Mesenchymal stem cell (in vitro differentiated cells and primary cell): Measurements from ENCODE around the gene TLR3.
"Not testable (repeated sequence)": the region's sequence is repeated elsewhere in the genome, so short reads cannot be mapped to it uniquely, and the experiment has no call there.

ENCODE experiments used
- DNase-seq: peaks from one replicate; pipeline ENCODE4 v3.0.0-alpha.2; 2013
- H2AFZ ChIP-seq: one replicate; pipeline ENCODE4 v1.6.1; 2013; ENCODE audit warnings: low read depth, mild to moderate bottlenecking, control low read depth, inconsistent platforms, low read length, moderate library complexity
- H2AK5ac ChIP-seq: 2 replicates; pipeline ENCODE4 v1.6.1; 2013; ENCODE audit warnings: low read length, moderate library complexity, mild to moderate bottlenecking, inconsistent platforms; ENCODE audit not compliant: severe bottlenecking
- H2BK120ac ChIP-seq: one replicate; pipeline ENCODE4 v1.6.1; 2013; ENCODE audit warnings: low read depth, mild to moderate bottlenecking, inconsistent platforms, low read length, moderate library complexity
- H2BK12ac ChIP-seq, 2 experiments: one replicate each; pipeline ENCODE4 v1.6.1; 2013; ENCODE audit warnings: inconsistent platforms in 2 of 2, low read length in 2 of 2, mild to moderate bottlenecking in 2 of 2, moderate library complexity in 2 of 2, control low read depth in 1 of 2
- H2BK15ac ChIP-seq: one replicate; pipeline ENCODE4 v1.6.1; 2013; ENCODE audit warnings: mild to moderate bottlenecking, low read depth, inconsistent platforms; ENCODE audit not compliant: poor library complexity, severe bottlenecking
- H2BK5ac ChIP-seq: 2 replicates; pipeline ENCODE4 v1.6.1; 2013; ENCODE audit warnings: low read depth, mild to moderate bottlenecking, low read length, control low read depth, inconsistent platforms; ENCODE audit not compliant: poor library complexity, severe bottlenecking
- H3K14ac ChIP-seq, 2 experiments: one replicate each; pipeline ENCODE4 v1.6.1; 2013; ENCODE audit warnings: inconsistent platforms in 2 of 2, low read length in 2 of 2, control low read depth in 1 of 2, mild to moderate bottlenecking in 1 of 2, moderate library complexity in 1 of 2
- H3K18ac ChIP-seq, 2 experiments: one replicate each; pipeline ENCODE4 v1.6.1; 2013; ENCODE audit warnings: inconsistent platforms in 2 of 2, low read length in 2 of 2, control low read depth in 1 of 2, low read depth in 1 of 2, mild to moderate bottlenecking in 1 of 2
- H3K23ac ChIP-seq, 2 experiments: one replicate each; pipeline ENCODE4 v1.6.1; 2013; ENCODE audit warnings: inconsistent platforms in 2 of 2, low read length in 2 of 2, mild to moderate bottlenecking in 2 of 2, moderate library complexity in 2 of 2, control low read depth in 1 of 2
- H3K27ac ChIP-seq: 2 replicates; pipeline ENCODE4 v1.5.1; 2013; ENCODE audit warnings: mild to moderate bottlenecking, moderate library complexity, low read length, control low read depth, inconsistent platforms; ENCODE audit not compliant: poor library complexity, severe bottlenecking
- H3K27me3 ChIP-seq, 2 experiments: 2 replicates each; pipeline versions ENCODE4 v1.6.1 to v1.7.0; 2013; ENCODE audit warnings: low read length in 2 of 2, mild to moderate bottlenecking in 2 of 2, moderate library complexity in 2 of 2, control low read depth in 1 of 2, inconsistent platforms in 1 of 2; ENCODE audit not compliant: control insufficient read depth in 1 of 2, insufficient read depth in 1 of 2
- H3K36me3 ChIP-seq, 2 experiments: 2 replicates each; pipeline versions ENCODE4 v1.6.1 to v1.7.0; 2013; ENCODE audit warnings: low read length in 2 of 2, control low read depth in 1 of 2, inconsistent platforms in 1 of 2, low read depth in 1 of 2, mild to moderate bottlenecking in 1 of 2; ENCODE audit not compliant: insufficient read depth in 2 of 2, control insufficient read depth in 1 of 2
- H3K4ac ChIP-seq, 2 experiments: one replicate each; pipeline ENCODE4 v1.6.1; 2013; ENCODE audit warnings: inconsistent platforms in 2 of 2, low read length in 2 of 2, mild to moderate bottlenecking in 2 of 2, moderate library complexity in 2 of 2, control low read depth in 1 of 2, low read depth in 1 of 2
- H3K4me1 ChIP-seq: 2 replicates; pipeline ENCODE4 v1.6.1; 2013; ENCODE audit warnings: low read depth, low read length, control low read depth; ENCODE audit not compliant: control insufficient read depth, insufficient read depth
- H3K4me2 ChIP-seq: 2 replicates; pipeline ENCODE4 v1.6.1; 2013; ENCODE audit warnings: low read length, mild to moderate bottlenecking, inconsistent platforms; ENCODE audit not compliant: poor library complexity, severe bottlenecking
- H3K4me3 ChIP-seq, 2 experiments: 2 replicates each; pipeline versions ENCODE4 v1.5.1 to v1.7.0; 2013; ENCODE audit warnings: low read length in 2 of 2, mild to moderate bottlenecking in 2 of 2, control low read depth in 1 of 2, low read depth in 1 of 2; ENCODE audit not compliant: insufficient read depth in 1 of 2
- H3K79me1 ChIP-seq: replicated peaks from 2 replicates; pipeline ENCODE4 v1.6.1; 2013; ENCODE audit warnings: mild to moderate bottlenecking, control low read depth, low read length, inconsistent platforms; ENCODE audit not compliant: poor library complexity, severe bottlenecking
- H3K9ac ChIP-seq: 2 replicates; pipeline ENCODE4 v1.7.0; 2013; ENCODE audit warnings: mild to moderate bottlenecking, low read length, moderate library complexity
- H3K9me3 ChIP-seq: 2 replicates; pipeline ENCODE4 v1.7.0; 2013; ENCODE audit warnings: mild to moderate bottlenecking, low read length; ENCODE audit not compliant: control insufficient read depth
- H4K8ac ChIP-seq: one replicate; pipeline ENCODE4 v1.6.1; 2013; ENCODE audit warnings: inconsistent platforms, mild to moderate bottlenecking, low read length, moderate library complexity
- H4K91ac ChIP-seq: one replicate; pipeline ENCODE4 v1.6.1; 2013; ENCODE audit warnings: mild to moderate bottlenecking, low read length, inconsistent platforms
- WGBS: methylation state at CpG from one replicate; pipeline ENCODE4 v1.1.7; 2013; ENCODE audit warnings: mixed read lengths; 5-methylcytosine and 5-hydroxymethylcytosine counted together

Gene TLR3

DNA sequence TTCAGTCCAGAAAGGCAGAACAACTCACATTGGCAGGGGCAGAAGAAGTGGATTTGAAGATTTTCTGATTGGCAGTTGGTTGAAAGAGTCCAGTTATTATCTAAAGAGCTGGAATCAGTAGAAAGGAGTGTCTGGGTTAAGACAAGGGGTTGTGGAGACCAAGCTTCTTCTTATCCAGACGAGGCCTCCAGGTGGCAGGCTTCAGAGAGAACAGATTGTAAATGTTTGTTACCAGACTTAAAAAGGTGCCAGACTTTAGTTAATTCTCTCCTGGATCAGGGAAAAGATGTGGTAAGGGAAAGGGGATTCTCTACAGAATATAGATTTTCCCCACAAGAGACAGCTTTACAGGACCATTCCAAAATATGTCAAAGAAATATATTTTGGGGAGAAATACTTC is 36.7 kb upstream of the TLR3 start:
- H3K27me3 ChIP-seq, result peaks cover 7 to 19% of the 10 kb centered on the region in 2 experiments
- H3K4me1 ChIP-seq, result peaks cover 6% of the 10 kb centered on the region
- no peak overlapping the region for H3K14ac ChIP-seq
- no peak overlapping the region for H2BK15ac ChIP-seq
- no peak overlapping the region for H3K9ac ChIP-seq
- H4K91ac ChIP-seq, result no peak overlapping the region
- H3K27ac ChIP-seq, result no peak overlapping the region
- H3K23ac ChIP-seq, result no peak overlapping the region
- H3K18ac ChIP-seq, result no peak overlapping the region
- peaks cover 5% of the 10 kb centered on the region for H3K9me3 ChIP-seq
- H3K79me1 ChIP-seq, result no peaks in the 10 kb centered on the region
- no peak overlapping the region for H2AK5ac ChIP-seq
- no peak overlapping the region for H4K8ac ChIP-seq
- no peak overlapping the region for H3K4me3 ChIP-seq
- H2BK5ac ChIP-seq, result no peak overlapping the region
- H2BK120ac ChIP-seq, result no peak overlapping the region
- no peak overlapping the region for H3K4me2 ChIP-seq
- DNase-seq, result no peak
- no peaks in the 10 kb centered on the region for H3K36me3 ChIP-seq
- H2BK12ac ChIP-seq, result no peak overlapping the region
- H3K4ac ChIP-seq, result no peak overlapping the region
- WGBS, result 14% methylated on average over 1 of the region's 1 CpG
- H2AFZ ChIP-seq, result no peak overlapping the region

DNA sequence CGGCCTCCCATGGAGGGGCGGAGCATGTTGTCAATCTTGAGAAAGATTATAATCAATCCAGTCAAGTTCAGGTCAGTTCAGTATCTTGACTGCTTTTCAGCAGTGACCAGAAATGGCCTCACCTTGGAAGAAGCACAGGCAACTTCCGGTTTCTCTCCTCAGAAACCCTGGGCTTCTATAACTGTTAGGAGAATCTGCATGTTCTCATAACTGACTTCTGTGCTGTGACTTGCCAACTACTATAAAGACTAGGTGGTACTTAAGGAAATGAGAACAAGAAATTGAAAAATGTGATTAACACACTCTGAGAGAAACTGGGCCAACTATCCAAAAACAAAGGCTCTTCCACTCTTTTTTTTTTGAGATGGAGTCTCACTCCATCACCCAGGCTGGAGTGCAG is 35.9 kb upstream of the TLR3 start:
- no peak overlapping the region for H3K4ac ChIP-seq
- no peak overlapping the region for H3K9ac ChIP-seq
- no peak overlapping the region for H3K4me3 ChIP-seq
- no peak for DNase-seq
- H3K4me1 ChIP-seq, result peaks cover 6% of the 10 kb centered on the region
- no peak overlapping the region for H2AK5ac ChIP-seq
- no peak overlapping the region for H4K8ac ChIP-seq
- H3K4me2 ChIP-seq, result no peak overlapping the region
- no peaks in the 10 kb centered on the region for H3K79me1 ChIP-seq
- no peak overlapping the region for H2BK5ac ChIP-seq
- H2BK15ac ChIP-seq, result no peak overlapping the region
- WGBS, result 94% methylated on average over 3 of the region's 3 CpGs
- no peak overlapping the region for H2BK120ac ChIP-seq
- no peaks in the 10 kb centered on the region for H3K36me3 ChIP-seq
- H3K27ac ChIP-seq, result no peak overlapping the region
- no peak overlapping the region for H3K18ac ChIP-seq
- H2BK12ac ChIP-seq, result no peak overlapping the region
- no peak overlapping the region for H3K23ac ChIP-seq
- no peak overlapping the region for H4K91ac ChIP-seq
- H3K9me3 ChIP-seq, result no peaks in the 10 kb centered on the region
- H3K14ac ChIP-seq, result no peak overlapping the region
- H3K27me3 ChIP-seq, result peaks cover 14 to 19% of the 10 kb centered on the region in 2 experiments
- H2AFZ ChIP-seq, result no peak overlapping the region

DNA sequence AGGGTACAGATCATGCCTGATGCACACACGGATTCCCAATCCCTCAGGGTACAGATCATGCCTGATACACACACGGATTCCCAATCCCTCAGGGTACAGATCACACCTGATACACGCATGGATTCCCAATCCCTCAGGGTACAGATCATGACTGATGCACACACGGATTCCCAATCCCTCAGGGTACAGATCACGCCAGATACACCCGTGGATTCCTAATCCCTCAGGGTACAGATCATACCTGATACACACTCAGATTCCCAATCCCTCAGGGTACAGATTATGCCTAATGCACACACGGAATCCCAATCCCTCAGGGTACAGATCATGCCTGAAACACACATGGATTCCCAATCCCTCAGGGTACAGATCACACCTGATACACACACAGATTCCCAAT is 34.3 kb upstream of the TLR3 start:
- not testable (repeated sequence) for H2BK15ac ChIP-seq, H4K8ac ChIP-seq

DNA sequence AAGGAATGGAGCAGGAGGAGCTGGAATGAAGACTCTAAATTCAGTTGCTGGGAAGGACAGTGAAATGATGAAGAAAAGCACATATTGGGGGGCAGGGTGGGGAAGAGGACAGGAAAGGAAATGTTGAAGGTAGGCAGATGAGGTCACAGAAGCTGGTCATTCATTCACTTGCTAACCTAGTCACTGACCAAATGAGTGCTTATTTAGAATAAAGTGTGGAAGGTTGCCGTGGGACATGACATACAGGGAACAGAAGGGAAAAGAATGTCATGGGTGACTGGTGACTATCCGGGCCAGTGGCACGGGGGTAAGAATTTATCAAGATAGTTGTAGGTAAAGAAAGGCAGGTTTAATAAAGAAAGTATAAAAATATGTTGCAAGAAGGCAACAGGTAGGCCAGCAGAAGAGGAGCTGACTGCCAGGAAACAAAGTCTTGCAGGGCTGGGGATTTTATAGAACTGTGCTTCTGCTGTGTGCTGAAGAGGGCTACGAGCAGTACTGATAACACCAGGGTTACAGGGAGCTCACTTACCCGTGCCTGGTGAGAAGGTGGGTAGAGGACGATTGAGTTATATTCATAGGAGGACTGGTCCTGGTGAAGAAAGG is 31.9 kb upstream of the TLR3 start:
- H3K79me1 ChIP-seq, result no peaks in the 10 kb centered on the region
- no peaks in the 10 kb centered on the region for H3K4me1 ChIP-seq
- H3K4ac ChIP-seq, result no peak overlapping the region
- H3K18ac ChIP-seq, result no peak overlapping the region
- no peak overlapping the region for H2BK15ac ChIP-seq
- H4K8ac ChIP-seq, result no peak overlapping the region
- H3K23ac ChIP-seq, result no peak overlapping the region
- peaks cover 6 to 27% of the 10 kb centered on the region in 2 experiments for H3K27me3 ChIP-seq
- 81% methylated on average over 5 of the region's 6 CpGs for WGBS
- no peak overlapping the region for H3K4me3 ChIP-seq
- H3K9me3 ChIP-seq, result no peaks in the 10 kb centered on the region
- H2BK12ac ChIP-seq, result no peak overlapping the region
- H2AFZ ChIP-seq, result no peak overlapping the region
- no peak overlapping the region for H2BK5ac ChIP-seq
- H3K4me2 ChIP-seq, result no peak overlapping the region
- no peak overlapping the region for H3K9ac ChIP-seq
- H2AK5ac ChIP-seq, result no peak overlapping the region
- H3K36me3 ChIP-seq, result no peaks in the 10 kb centered on the region
- H3K27ac ChIP-seq, result no peak overlapping the region
- H4K91ac ChIP-seq, result no peak overlapping the region
- no peak overlapping the region for H2BK120ac ChIP-seq
- no peak for DNase-seq
- H3K14ac ChIP-seq, result no peak overlapping the region

More for the DNA sequence above, 34.3 kb upstream of the TLR3 start:
- H3K27ac ChIP-seq, H2BK12ac ChIP-seq, H3K9ac ChIP-seq, DNase-seq, H4K91ac ChIP-seq, H3K9me3 ChIP-seq, H3K36me3 ChIP-seq, H3K4me1 ChIP-seq, H3K4me2 ChIP-seq, H3K18ac ChIP-seq, H3K14ac ChIP-seq, H3K4me3 ChIP-seq, H3K79me1 ChIP-seq, H2AFZ ChIP-seq, H2AK5ac ChIP-seq, H3K4ac ChIP-seq, H3K23ac ChIP-seq, H2BK5ac ChIP-seq, H2BK120ac ChIP-seq: not testable (repeated sequence)
- peaks cover 21 to 26% of the 10 kb centered on the region in 2 experiments for H3K27me3 ChIP-seq
- WGBS, result 83% methylated on average over 7 of the region's 7 CpGs
